Loucy (cell line): ENCODE measurements around the gene STK32C.

Source experiments
- H2AFZ ChIP-seq: fragments of 200-600 bp; sonication (generic); 2 replicates; pipeline ENCODE4 v1.6.0; 2016; ENCODE audit warnings: antibody characterized with exemption, mild to moderate bottlenecking, low read length, moderate library complexity
- H3F3A ChIP-seq: fragments of 200-600 bp; 2 replicates; pipeline ENCODE4 v1.6.0; 2016; ENCODE audit warnings: antibody characterized with exemption, low read depth, mild to moderate bottlenecking
- H3K27me3 ChIP-seq: fragments of 200-600 bp; sonication (generic); 2 replicates; pipeline ENCODE4 v1.6.1; 2014; ENCODE audit warnings: low read length, mild to moderate bottlenecking; ENCODE audit not compliant: insufficient read depth, poor library complexity, severe bottlenecking
- H3K36me3 ChIP-seq: fragments of 200-600 bp; sonication (generic); 2 replicates; pipeline ENCODE4 v1.6.1; 2016; ENCODE audit warnings: low read length; ENCODE audit not compliant: insufficient read depth
- H3K4me1 ChIP-seq: fragments of 200-600 bp; sonication (generic); 2 replicates; pipeline ENCODE4 v1.5.1; 2014; ENCODE audit warnings: low read length, mild to moderate bottlenecking; ENCODE audit not compliant: insufficient read depth, poor library complexity, severe bottlenecking
- H3K4me2 ChIP-seq: fragments of 200-600 bp; sonication (generic); 2 replicates; pipeline ENCODE4 v1.6.0; 2014; ENCODE audit warnings: antibody characterized with exemption, low read length, low read depth, mild to moderate bottlenecking; ENCODE audit not compliant: poor library complexity, severe bottlenecking
- H3K4me3 ChIP-seq: fragments of 200-600 bp; sonication (generic); 2 replicates; pipeline ENCODE4 v1.5.1; 2014; ENCODE audit warnings: low read length, mild to moderate bottlenecking, mixed read lengths; ENCODE audit not compliant: poor library complexity, severe bottlenecking
- H3K79me2 ChIP-seq: fragments of 200-600 bp; sonication (generic); 2 replicates; pipeline ENCODE4 v1.6.1; 2014; ENCODE audit warnings: low read length; ENCODE audit not compliant: insufficient read depth
- H3K9ac ChIP-seq: fragments of 200-600 bp; sonication (generic); 2 replicates; pipeline ENCODE4 v1.6.0; 2014; ENCODE audit warnings: mild to moderate bottlenecking, low read depth, low read length, moderate library complexity; ENCODE audit not compliant: poor library complexity, severe bottlenecking
- H3K9me2 ChIP-seq: fragments of 200-600 bp; sonication (generic); replicated peaks from 2 replicates; pipeline ENCODE4 v1.6.1; 2016; ENCODE audit warnings: low read depth, low read length, mixed read lengths
- H3K9me3 ChIP-seq: fragments of 200-600 bp; sonication (generic); 2 replicates; pipeline ENCODE4 v1.6.1; 2014; ENCODE audit warnings: mild to moderate bottlenecking, antibody characterized with exemption, low read length, low read depth; ENCODE audit not compliant: insufficient read depth
- H4K20me1 ChIP-seq: fragments of 200-600 bp; sonication (generic); 2 replicates; pipeline ENCODE4 v1.6.0; 2014; ENCODE audit warnings: antibody characterized with exemption, low read length, mild to moderate bottlenecking; ENCODE audit not compliant: insufficient read depth, poor library complexity, severe bottlenecking
- CTCF ChIP-seq: fragments of 200-600 bp; sonication (generic); conservative IDR thresholded peaks from 2 replicates; pipeline ENCODE4 v1.5.1; 2014; ENCODE audit warnings: mild to moderate bottlenecking, antibody characterized with exemption, low read length
- EZH2phosphoT487 ChIP-seq: fragments of 200-600 bp; IDR thresholded peaks from 2 replicates; pipeline ENCODE4 v1.6.1; 2018; ENCODE audit warnings: antibody characterized with exemption, mild to moderate bottlenecking, moderate library complexity, borderline replicate concordance

STK32C gene

GRCh38 chr10:132275426-132276178, 32.1 kb downstream of the STK32C start:
- Histone ChIP-seq H2AFZ (no peak overlapping the region), H3K36me3 (no peaks in the 10 kb centered on the region), H3K9ac (no peak overlapping the region), H3K27me3 (no peaks in the 10 kb centered on the region), H3K4me2 (no peak overlapping the region), H3K4me1 (no peaks in the 10 kb centered on the region), H4K20me1 (no peaks in the 10 kb centered on the region), H3F3A (no peaks in the 10 kb centered on the region), H3K4me3 (no peak overlapping the region), H3K9me2 (no peaks in the 10 kb centered on the region), H3K9me3 (no peaks in the 10 kb centered on the region; the same call in 1 of the 2 replicates), H3K79me2 (no peaks in the 10 kb centered on the region)
- TF ChIP-seq CTCF (no peak), EZH2phosphoT487 (no peak)

- no peak overlapping the region for H3K9ac ChIP-seq
- H3K36me3 ChIP-seq: no peaks in the 10 kb centered on the region
- no peaks in the 10 kb centered on the region for H3K27me3 ChIP-seq
- no peaks in the 10 kb centered on the region for H3K9me2 ChIP-seq
- H3K9me3 ChIP-seq: no peaks in the 10 kb centered on the region; the same call in 1 of the 2 replicates
- H4K20me1 ChIP-seq: no peaks in the 10 kb centered on the region
- no peak for TF ChIP-seq EZH2phosphoT487
- no peak overlapping the region for H2AFZ ChIP-seq
- no peak overlapping the region for H3K4me3 ChIP-seq
- no peaks in the 10 kb centered on the region for H3K79me2 ChIP-seq
- H3K4me2 ChIP-seq: no peak overlapping the region
- no peaks in the 10 kb centered on the region for H3F3A ChIP-seq
- H3K4me1 ChIP-seq: no peaks in the 10 kb centered on the region
Observed at GRCh38 chr10:132274986-132275385, 32.8 kb downstream of the STK32C start.

- no peaks in the 10 kb centered on the region for H3F3A ChIP-seq
- no peaks in the 10 kb centered on the region for H3K4me1 ChIP-seq
- H3K4me2 ChIP-seq: no peak overlapping the region
- no peaks in the 10 kb centered on the region for H3K9me2 ChIP-seq
- H3K9me3 ChIP-seq: no peaks in the 10 kb centered on the region; the same call in 1 of the 2 replicates
- no peaks in the 10 kb centered on the region for H3K27me3 ChIP-seq
- H2AFZ ChIP-seq: no peak overlapping the region
- TF ChIP-seq CTCF: no peak
- TF ChIP-seq EZH2phosphoT487: no peak
- H3K79me2 ChIP-seq: no peaks in the 10 kb centered on the region
- no peaks in the 10 kb centered on the region for H4K20me1 ChIP-seq
- no peak overlapping the region for H3K4me3 ChIP-seq
- H3K9ac ChIP-seq: no peak overlapping the region
- H3K36me3 ChIP-seq: no peaks in the 10 kb centered on the region
Observed at GRCh38 chr10:132274581-132274980, 33.2 kb downstream of the STK32C start.

GRCh38 chr10:132273966-132274365, 33.8 kb downstream of the STK32C start:
- Histone ChIP-seq H3K4me3 (no peak overlapping the region), H2AFZ (no peak overlapping the region), H3F3A (no peaks in the 10 kb centered on the region), H4K20me1 (no peaks in the 10 kb centered on the region), H3K27me3 (no peaks in the 10 kb centered on the region), H3K4me1 (no peaks in the 10 kb centered on the region), H3K79me2 (no peaks in the 10 kb centered on the region), H3K9me3 (no peaks in the 10 kb centered on the region; the same call in 1 of the 2 replicates), H3K36me3 (no peaks in the 10 kb centered on the region), H3K4me2 (no peak overlapping the region), H3K9me2 (no peaks in the 10 kb centered on the region), H3K9ac (no peak overlapping the region)
- TF ChIP-seq CTCF: no peak
- TF ChIP-seq EZH2phosphoT487: no peak
